GM12878 (cell line): Measurements from ENCODE around the gene ADGRE3. TPM values are rescaled to one million over a fixed set of nuclear protein-coding genes. Genes with fewer than 3 reads are reported as not detected.
"Not testable (repeated sequence)": the region's sequence is repeated elsewhere in the genome, so short reads cannot be mapped to it uniquely, and the experiment has no call there.

Experiments
- ATAC-seq: fragments of 200-7000 bp; cut with Tn5 transposase; 3 replicates; pipeline ENCODE4 v1.9.1; 2020; ENCODE audit warnings: mild to moderate bottlenecking, moderate library complexity
- BruUV-seq: library from RNA; stranded (reverse); fragments of 400-500 nt; replicated peaks from 2 replicates; lab custom pipeline; 2021; lab: Mats Ljungman, UMichigan
- CTCF ChIA-PET: fragments of 300-600 bp; sonication (Branson Sonifier 250); formaldehyde crosslinking; extraction: SDS; loops from one replicate; lab custom pipeline; 2021; ENCODE audit warnings: inconsistent platforms; lab: Yijun Ruan, JAX
- POLR2A ChIA-PET: fragments of 350-600 bp; formaldehyde crosslinking; extraction: SDS; loops from one replicate; lab custom pipeline; 2021; ENCODE audit warnings: inconsistent platforms; lab: Charles Lee
- RAD21 ChIA-PET: fragments of 300-600 bp; sonication (Branson Sonifier 250); formaldehyde crosslinking; loops from one replicate; lab custom pipeline; 2023; ENCODE audit warnings: antibody characterized with exemption; ENCODE audit not compliant: unreplicated experiment; lab: Charles Lee
- SMC1A ChIA-PET: fragments of 300-600 bp; sonication (Branson Sonifier 250); formaldehyde crosslinking; loops from one replicate; lab custom pipeline; 2023; ENCODE audit not compliant: unreplicated experiment, uncharacterized antibody; lab: Charles Lee
- DNase-seq: peaks from one replicate; pipeline ENCODE4 v3.0.0-alpha.2; 2011; ENCODE audit warnings: low read depth, low spot score
- FAIRE-seq: peaks from 3 replicates; lab custom pipeline; 2011; peaks lifted over from hg19 to GRCh38; lab: Jason Lieb, UNC
- H2AFZ ChIP-seq: 2 replicates; pipeline ENCODE4 v1.6.0; 2011; ENCODE audit warnings: low read depth, low read length, control low read depth; ENCODE audit not compliant: control insufficient read depth
- H3K27ac ChIP-seq: 2 replicates; pipeline ENCODE4 v1.5.1; 2011; ENCODE audit warnings: control low read depth; ENCODE audit not compliant: control insufficient read depth, insufficient read depth
- H3K27me3 ChIP-seq, 2 experiments: replicated peaks in 1 of 2; 2 replicates each; pipeline versions ENCODE4 v1.6.0 to v1.6.1; 2011; ENCODE audit warnings: low read length in 1 of 2; ENCODE audit not compliant: control insufficient read depth in 2 of 2, insufficient read depth in 2 of 2
- H3K36me3 ChIP-seq, 2 experiments: 2 replicates each; pipeline ENCODE4 v1.5.1; 2011; ENCODE audit warnings: low read length in 1 of 2; ENCODE audit not compliant: control insufficient read depth in 2 of 2, insufficient read depth in 2 of 2
- H3K4me1 ChIP-seq: 2 replicates; pipeline ENCODE4 v1.6.1; 2011; ENCODE audit warnings: mild to moderate bottlenecking, low read length, moderate library complexity, mixed read lengths; ENCODE audit not compliant: control insufficient read depth, insufficient read depth
- H3K4me2 ChIP-seq: 2 replicates; pipeline ENCODE4 v1.6.0; 2011; ENCODE audit warnings: control low read depth; ENCODE audit not compliant: control insufficient read depth, insufficient read depth
- H3K4me3 ChIP-seq: fragments of 200-600 bp; sonication (generic); 2 replicates; pipeline ENCODE4 v1.5.1; 2016
- H3K79me2 ChIP-seq: 2 replicates; pipeline ENCODE4 v1.6.0; 2011; ENCODE audit warnings: low read length; ENCODE audit not compliant: control insufficient read depth, insufficient read depth
- H3K9ac ChIP-seq: 2 replicates; pipeline ENCODE4 v1.8.0; 2011; ENCODE audit warnings: low read length, control low read depth, mixed read lengths; ENCODE audit not compliant: control insufficient read depth, insufficient read depth
- H3K9me3 ChIP-seq: replicated peaks from 3 replicates; pipeline ENCODE4 v1.5.1; 2011; ENCODE audit warnings: mild to moderate bottlenecking, low read length; ENCODE audit not compliant: control insufficient read depth, insufficient read depth
- H4K20me1 ChIP-seq: 2 replicates; pipeline ENCODE4 v1.6.0; 2011; ENCODE audit not compliant: control insufficient read depth, insufficient read depth
- ESRRA ChIP-seq: IDR thresholded peaks from 2 replicates; pipeline ENCODE4 v1.6.1; 2012; ENCODE audit warnings: mild to moderate bottlenecking, low read length, improper control_type of control experiment
- HDGF ChIP-seq: fragments of 450-650 bp; IDR thresholded peaks from 2 replicates; pipeline ENCODE4 v1.6.1; 2016; ENCODE audit warnings: antibody characterized with exemption
- IRF3 ChIP-seq: fragments of 450-650 bp; IDR thresholded peaks from 2 replicates; pipeline ENCODE4 v1.6.1; 2014; ENCODE audit warnings: mild to moderate bottlenecking
- JUNB ChIP-seq: IDR thresholded peaks from 2 replicates; pipeline ENCODE4 v1.6.1; 2016; ENCODE audit warnings: antibody characterized with exemption, mild to moderate bottlenecking
- MAX ChIP-seq: IDR thresholded peaks from 2 replicates; pipeline ENCODE4 v1.6.1; 2012; ENCODE audit warnings: low read depth, low read length, improper control_type of control experiment
- MXI1 ChIP-seq: fragments of 150-350 bp; IDR thresholded peaks from 2 replicates; pipeline ENCODE4 v1.6.1; 2011; ENCODE audit warnings: low read depth, mild to moderate bottlenecking, inconsistent platforms, low read length, improper control_type of control experiment
- NR2C2 ChIP-seq: IDR thresholded peaks from 2 replicates; pipeline ENCODE4 v1.6.1; 2011; ENCODE audit warnings: borderline replicate concordance, low read depth; ENCODE audit not compliant: control insufficient read depth, insufficient read length
- POLR2A ChIP-seq: IDR thresholded peaks from 2 replicates; pipeline ENCODE4 v1.6.1; 2011; ENCODE audit warnings: low read depth, mild to moderate bottlenecking, low read length
- TARDBP ChIP-seq: IDR thresholded peaks from 2 replicates; pipeline ENCODE4 v1.6.1; 2016; ENCODE audit warnings: borderline replicate concordance
- WGBS: methylation state at CpG from one replicate; pipeline ENCODE4 v1.1.6; 2016; ENCODE audit warnings: low lambda C conversion rate; ENCODE audit not compliant: insufficient replicate concordance, insufficient coverage; ENCODE audit errors: missing lambda C conversion rate; 5-methylcytosine and 5-hydroxymethylcytosine counted together
- in situ Hi-C: fragments of 300-500 bp; cut with MboI; formaldehyde crosslinking; loops from 9 replicates; pipeline ENCODE4 v1.14.3; 2018; ENCODE audit warnings: mixed read lengths
- intact Hi-C: fragments of 100-400 bp; cut with micrococcal nuclease; formaldehyde crosslinking; loops from one replicate; pipeline ENCODE4 v1.14.2; 2022; ENCODE audit not compliant: unreplicated experiment
- polyA plus RNA-seq, 11 experiments: library from polyadenylated mRNA; depleted of rRNA in 4 of 11; unstranded in 6 of 11; stranded (reverse) in 5 of 11; fragments of >200 nt; fragmentation: Nextera tagmentation in 4 of 11; fragmentation: Illumina TruSeq in 1 of 11; extraction: Ambion mirVana in 4 of 11; extraction: Trizol in 1 of 11; gene quantifications; 1 replicate in 1 of 11; 2 replicates in 10 of 11; pipeline versions ENCODE4 v1.2.1 to v1.2.3, GENCODE V29; 2011 to 2016; ENCODE audit warnings: inconsistent platforms in 2 of 11, missing spikeins in 2 of 11, low read depth in 1 of 11
- total RNA-seq, 4 experiments: library from RNA; depleted of rRNA in 3 of 4; stranded (reverse); fragments of >200 nt in 3 of 4; fragmentation: Illumina TruSeq in 1 of 4; extraction: Trizol in 1 of 4; gene quantifications; 2 replicates each; pipeline versions ENCODE4 v1.2.1 to v1.2.3, GENCODE V29; 2013 to 2021
- TF ChIP-seq, protein P1 (sequence below): IDR thresholded peaks from 2 replicates; pipeline ENCODE4 v1.6.1; 2011; ENCODE audit warnings: borderline replicate concordance, low read depth, mild to moderate bottlenecking, moderate library complexity, low read length; ENCODE audit not compliant: insufficient read depth, poor library complexity, severe bottlenecking

Gene ADGRE3
- total and polyA plus RNA-seq, 10 of the 15 experiments (the other 5 are each of a cell fraction or from before 2014, with no cell fraction given) = 0.04 to 0.10 (median 0.05) TPM; not detected in 6

DNA sequence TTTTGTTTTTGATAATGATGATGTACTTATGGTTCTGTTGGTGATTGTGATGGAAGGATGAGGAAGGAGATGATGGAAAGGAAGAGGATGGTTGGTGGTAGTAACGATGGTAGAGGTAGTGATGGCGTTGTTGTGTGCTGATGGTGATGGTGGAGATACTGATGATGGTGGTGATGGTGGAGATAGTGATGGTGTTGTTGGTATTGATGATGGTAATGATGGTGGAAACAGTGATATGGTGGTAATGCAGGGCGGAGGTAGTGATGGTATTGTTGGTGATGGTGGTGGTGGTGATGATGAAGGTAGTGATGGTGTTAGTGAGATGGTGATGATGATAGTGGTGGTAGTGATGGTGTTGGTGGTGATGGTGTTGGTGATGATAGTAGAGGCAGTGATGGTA is 79.1 kb downstream of the ADGRE3 start (continued):
- TF ChIP-seq MAX = no peak
- TF ChIP-seq JUNB = no peak
- no peak for TF ChIP-seq TARDBP
- no peak for TF ChIP-seq ESRRA
- peak; percentile 91 for TF ChIP-seq HDGF
- TF ChIP-seq POLR2A = no peak
- no peak for TF ChIP-seq NR2C2
- no peak for TF ChIP-seq MXI1
- no peak for TF ChIP-seq IRF3

DNA sequence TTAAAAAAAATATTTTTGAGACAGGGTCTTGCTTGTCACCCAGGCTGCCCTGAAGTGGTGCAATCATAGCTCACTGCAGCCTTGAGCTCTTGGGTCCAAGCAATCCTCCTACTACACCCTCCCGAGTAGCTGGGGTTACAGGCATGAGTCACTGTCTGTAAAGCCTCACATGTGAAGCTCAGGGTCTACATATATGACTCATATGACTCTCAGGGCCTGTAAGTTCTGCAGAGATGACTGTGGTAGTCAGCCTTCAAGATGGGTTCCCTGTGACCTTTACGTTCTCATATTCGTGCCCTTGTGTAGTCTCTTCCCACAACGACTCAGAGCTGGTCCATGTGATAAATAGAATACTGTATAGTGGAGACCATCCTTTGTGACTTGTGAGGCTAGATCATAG is 85.2 kb downstream of the ADGRE3 start:
- BruUV-seq, H3K36me3 ChIP-seq, H3K27me3 ChIP-seq, H3K9me3 ChIP-seq, H3K4me2 ChIP-seq, POLR2A ChIA-PET, H3K9ac ChIP-seq, RAD21 ChIA-PET: not testable (repeated sequence)
- in situ Hi-C loops = loop anchor here (25.0 kb wide), 1 partner anchor 1998 kb away; no protein-coding TSS in a partner anchor
- WGBS = 6% methylated on average over 3 of the region's 4 CpGs
- peaks cover 53% of the 10 kb centered on the region for H3K79me2 ChIP-seq
- peak; percentile 68 for TF ChIP-seq JUNB
- TF ChIP-seq, protein P1, sequence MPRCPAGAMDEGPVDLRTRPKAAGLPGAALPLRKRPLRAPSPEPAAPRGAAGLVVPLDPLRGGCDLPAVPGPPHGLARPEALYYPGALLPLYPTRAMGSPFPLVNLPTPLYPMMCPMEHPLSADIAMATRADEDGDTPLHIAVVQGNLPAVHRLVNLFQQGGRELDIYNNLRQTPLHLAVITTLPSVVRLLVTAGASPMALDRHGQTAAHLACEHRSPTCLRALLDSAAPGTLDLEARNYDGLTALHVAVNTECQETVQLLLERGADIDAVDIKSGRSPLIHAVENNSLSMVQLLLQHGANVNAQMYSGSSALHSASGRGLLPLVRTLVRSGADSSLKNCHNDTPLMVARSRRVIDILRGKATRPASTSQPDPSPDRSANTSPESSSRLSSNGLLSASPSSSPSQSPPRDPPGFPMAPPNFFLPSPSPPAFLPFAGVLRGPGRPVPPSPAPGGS = peak; percentile 66
- TF ChIP-seq, all 136 proteins: peak for 2; not testable (repeated sequence) for 134
- H3K27ac ChIP-seq, H2AFZ ChIP-seq, H3K4me1 ChIP-seq, H3K4me3 ChIP-seq, intact Hi-C loops, H4K20me1 ChIP-seq, SMC1A ChIA-PET: not testable (repeated sequence)
- FAIRE-seq = peak; percentile 98
- peak; percentile 32 for ATAC-seq
- peak; percentile 51 for DNase-seq
- CTCF ChIA-PET = interaction anchor here (1.0 kb wide), 1 partner anchor 9 kb away, joined by 3 read pairs; no protein-coding TSS in a partner anchor
